Measurements from ENCODE around the gene MACROD1.
A peak's percentile ranks its signal among the peaks of the same experiment; 100 is the strongest.

Gene MACROD1

GRCh38 chr11:64007629-64008282 is 158.2 kb downstream of the MACROD1 start:
- Histone ChIP-seq H3K4me3 (peak overlapping the region; percentile 44 to 46), H3K27me3 (no peaks in the 10 kb centered on the region), H3K27ac (peak overlapping the region; percentile 37 to 40), H3K4me1 (peaks cover 0 to 19% (median 11%) of the 10 kb centered on the region in 4 donors), H3K9me3 (no peaks in the 10 kb centered on the region), H3K36me3 (no peaks in the 10 kb centered on the region)
- peak; percentile 75 for DNase-seq
- TF ChIP-seq CTCF (IDR thresholded peaks at IDR 0.05) = peak; percentile 15 to 31
- intact Hi-C loops (cut with DNase I; ENCODE audit: low total_unique reads) = no loop called here

GRCh38 chr11:64007160-64007628 is 158.7 kb downstream of the MACROD1 start:
- H3K27me3 ChIP-seq = no peaks in the 10 kb centered on the region

GRCh38 chr11:64006398-64006797 is 159.5 kb downstream of the MACROD1 start:
- no peak for TF ChIP-seq CTCF (IDR thresholded peaks at IDR 0.05)
- no peaks in the 10 kb centered on the region for H3K36me3 ChIP-seq
- no peak for DNase-seq
- H3K9me3 ChIP-seq = no peaks in the 10 kb centered on the region
- no peak overlapping the region for H3K27ac ChIP-seq
- H3K4me3 ChIP-seq = no peak overlapping the region
- intact Hi-C loops (cut with DNase I; ENCODE audit: low total_unique reads) = no loop called here
- H3K4me1 ChIP-seq = peaks cover 0 to 24% (median 11%) of the 10 kb centered on the region in 4 donors
- no peaks in the 10 kb centered on the region for H3K27me3 ChIP-seq

More at GRCh38 chr11:64007160-64007628, 158.7 kb downstream of the MACROD1 start:
- peak overlapping the region; percentile 44 to 46 for H3K4me3 ChIP-seq
- peak overlapping the region; percentile 37 to 40 for H3K27ac ChIP-seq
- intact Hi-C loops (cut with DNase I; ENCODE audit: low total_unique reads) = no loop called here
- H3K4me1 ChIP-seq = peaks cover 0 to 20% (median 11%) of the 10 kb centered on the region in 4 donors
- peak in 1 of 2 donors; percentile 42 for DNase-seq
- no peaks in the 10 kb centered on the region for H3K36me3 ChIP-seq
- no peak for TF ChIP-seq CTCF (IDR thresholded peaks at IDR 0.05)
- H3K9me3 ChIP-seq = no peaks in the 10 kb centered on the region

GRCh38 chr11:64005691-64006090 is 160.2 kb downstream of the MACROD1 start:
- no peak for DNase-seq
- intact Hi-C loops (cut with DNase I; ENCODE audit: low total_unique reads) = no loop called here
- TF ChIP-seq CTCF (IDR thresholded peaks at IDR 0.05) = no peak
- no peaks in the 10 kb centered on the region for H3K27me3 ChIP-seq
- H3K4me3 ChIP-seq = no peak overlapping the region
- peaks cover 0 to 29% (median 13%) of the 10 kb centered on the region in 4 donors for H3K4me1 ChIP-seq
- H3K27ac ChIP-seq = no peak overlapping the region
- H3K36me3 ChIP-seq = no peaks in the 10 kb centered on the region
- no peaks in the 10 kb centered on the region for H3K9me3 ChIP-seq

GRCh38 chr11:64004590-64004984 is 161.3 kb downstream of the MACROD1 start:
- no peaks in the 10 kb centered on the region for H3K9me3 ChIP-seq
- intact Hi-C loops (cut with DNase I; ENCODE audit: low total_unique reads) = no loop called here
- no peaks in the 10 kb centered on the region for H3K36me3 ChIP-seq
- H3K4me3 ChIP-seq = no peak overlapping the region
- no peak overlapping the region for H3K27ac ChIP-seq
- no peak for DNase-seq
- H3K27me3 ChIP-seq = no peaks in the 10 kb centered on the region
- no peak for TF ChIP-seq CTCF (IDR thresholded peaks at IDR 0.05)
- H3K4me1 ChIP-seq = peaks cover 0 to 40% (median 24%) of the 10 kb centered on the region in 4 donors

Data from tibial artery (tissue), 4 donors.